Liver (tissue), 3 donors: ENCODE results near the gene VWC2.

ENCODE experiments used
- CTCF ChIP-seq: fragments of 150-350 bp; IDR thresholded peaks from 2 replicates; pipeline ENCODE4 v1.5.1; 2017; ENCODE audit warnings: improper control_type of control experiment, low read depth, low read length; ENCODE audit not compliant: missing input control
- FOXA1 ChIP-seq: IDR thresholded peaks from 2 replicates; pipeline ENCODE4 v1.6.1; 2016; ENCODE audit warnings: antibody characterized with exemption
- GABPA ChIP-seq, 2 donors: IDR thresholded peaks in 1 of 2; conservative IDR thresholded peaks in 1 of 2; 2 replicates each; pipeline ENCODE4 v1.6.1; 2016; ENCODE audit warnings: antibody characterized with exemption in 2 of 2, mild to moderate bottlenecking in 1 of 2, moderate library complexity in 1 of 2
- JUND ChIP-seq, 2 donors: IDR thresholded peaks; 2 replicates each; pipeline ENCODE4 v1.6.1; 2016; ENCODE audit warnings: antibody characterized with exemption in 2 of 2
- MAX ChIP-seq: IDR thresholded peaks from 2 replicates; pipeline ENCODE4 v1.6.1; 2016; ENCODE audit warnings: antibody characterized with exemption
- RAD21 ChIP-seq, 2 donors: IDR thresholded peaks; 2 replicates each; pipeline ENCODE4 v1.6.1; 2016; ENCODE audit warnings: antibody characterized with exemption in 2 of 2, mild to moderate bottlenecking in 2 of 2
- REST ChIP-seq: IDR thresholded peaks from 2 replicates; pipeline ENCODE4 v1.6.1; 2016; ENCODE audit warnings: antibody characterized with exemption, mild to moderate bottlenecking
- SP1 ChIP-seq: IDR thresholded peaks from 2 replicates; pipeline ENCODE4 v1.6.1; 2018; ENCODE audit warnings: antibody characterized with exemption, mild to moderate bottlenecking
- TAF1 ChIP-seq: conservative IDR thresholded peaks from 2 replicates; pipeline ENCODE4 v1.6.1; 2016; ENCODE audit warnings: antibody characterized with exemption, mild to moderate bottlenecking
- donor health status: healthy.
- donor health status: healthy.

- no peak for TF ChIP-seq FOXA1
- no peak for TF ChIP-seq CTCF
- no peak for TF ChIP-seq REST
- TF ChIP-seq MAX: no peak
- no peak for TF ChIP-seq GABPA (IDR thresholded peaks at IDR 0.05 in 1 of 2, conservative IDR thresholded peaks at IDR 0.05 in 1 of 2)
- no peak for TF ChIP-seq TAF1
- no peak for TF ChIP-seq SP1
- TF ChIP-seq JUND (IDR thresholded peaks at IDR 0.05): no peak
- TF ChIP-seq RAD21 (IDR thresholded peaks at IDR 0.05): no peak
Observed at GRCh38 chr7:49821181-49821580, 47.7 kb downstream of the VWC2 start.
